ENCODE data around the gene TPSB2.
"Not testable (repeated sequence)": the region's sequence is repeated elsewhere in the genome, so short reads cannot be mapped to it uniquely, and the experiment has no call there.

Gene TPSB2

DNA sequence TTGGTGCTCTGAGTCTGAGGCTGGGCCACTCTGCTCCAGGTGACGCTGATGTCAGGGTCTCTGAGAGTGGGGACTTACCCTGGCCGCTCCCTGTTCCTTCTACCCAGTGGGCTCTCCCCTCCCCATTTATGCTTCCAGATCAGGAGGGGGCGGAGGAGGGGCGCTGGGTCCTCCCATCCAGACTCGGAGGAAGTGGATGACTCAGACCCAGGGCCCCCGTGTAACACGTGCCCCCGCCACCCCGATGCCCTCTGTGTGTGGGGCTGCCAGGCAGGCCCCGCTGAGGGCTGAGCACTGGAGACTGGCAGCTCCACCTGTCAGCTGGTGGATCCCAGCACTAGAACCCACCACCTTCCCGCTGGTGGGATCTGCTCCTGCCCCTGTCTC, at the start of gene TPSB2:
TPSB2 (minus strand) TSS at position 101 of the 387 bp plus-strand sequence. CDS start 233 bp downstream, outside the sequence.
- not testable (repeated sequence) for DNase-seq

DNA sequence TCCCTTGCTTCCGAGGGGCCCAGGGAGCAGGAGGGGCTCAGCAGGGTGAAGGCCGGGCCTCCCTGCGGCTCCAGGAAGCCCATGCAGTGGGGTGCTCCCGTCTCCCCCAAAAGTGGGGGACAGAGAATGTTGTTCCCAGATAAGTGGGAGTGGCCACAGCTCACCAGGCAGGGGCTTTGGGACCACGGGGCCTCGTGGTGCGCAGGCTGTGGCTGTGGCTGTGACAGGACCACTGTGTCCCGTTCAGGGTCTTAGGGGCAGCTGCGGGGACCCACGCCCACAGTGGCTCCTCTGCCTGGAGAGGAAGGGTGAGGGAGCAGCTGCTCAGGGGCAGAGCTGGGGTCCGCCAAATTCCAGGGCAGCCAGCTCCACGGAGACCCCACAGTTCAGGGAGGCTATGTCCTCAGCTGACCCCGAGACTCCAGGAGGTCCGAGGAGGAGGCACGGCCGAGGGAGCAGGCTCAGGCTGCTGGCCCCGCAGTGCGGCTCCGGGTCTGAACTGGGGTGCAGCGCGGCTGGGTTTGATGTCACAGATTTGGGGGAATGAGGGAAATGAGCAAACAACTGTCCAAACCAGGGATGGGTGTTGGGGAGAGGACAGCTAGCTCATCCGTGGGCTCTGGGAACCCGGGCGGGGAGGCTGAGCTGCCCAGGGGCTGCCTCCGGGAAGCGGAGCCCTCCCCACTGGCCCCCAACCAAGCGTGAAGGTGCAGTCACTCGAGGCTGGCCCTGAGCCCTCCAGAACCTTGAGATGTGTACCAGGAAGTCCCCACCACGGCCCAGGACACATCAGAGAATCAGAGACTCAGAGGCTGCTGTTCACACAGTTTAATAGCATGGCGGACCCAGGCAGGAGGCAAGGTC, 49.3 kb upstream of the TPSB2 start:
- DNase-seq, result no peak

DNA sequence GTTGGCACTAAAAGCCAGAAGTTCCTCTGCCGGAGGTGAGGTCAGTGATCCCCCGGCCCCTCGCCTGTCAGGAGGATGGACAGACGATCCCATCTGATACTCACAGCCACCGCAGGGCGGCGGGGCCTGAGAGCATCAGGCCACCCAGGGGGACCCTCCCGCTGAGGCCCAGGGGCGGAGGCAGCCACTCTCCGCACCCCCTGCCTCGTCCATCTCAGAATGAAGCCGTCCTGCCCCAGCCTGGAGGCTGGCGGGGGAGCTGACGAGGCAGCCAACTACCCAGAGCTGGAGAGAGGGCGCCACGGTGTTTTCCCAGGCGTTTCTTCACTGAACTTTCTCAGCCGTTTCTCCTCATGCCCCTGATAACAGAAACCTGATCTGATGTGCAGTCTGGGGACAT, 48.5 kb upstream of the TPSB2 start:
- DNase-seq, result no peak

GRCh38 chr16:1277617-1278282, 47.8 kb upstream of the TPSB2 start:
- DNase-seq, result no peak

GRCh38 chr16:1277151-1277598, 47.2 kb upstream of the TPSB2 start:
- no peak for DNase-seq

- no peak for DNase-seq
These were observed 46.5 kb upstream of the TPSB2 start for GRCh38 chr16:1276580-1276878.

GRCh38 chr16:1275791-1276579, 46.0 kb upstream of the TPSB2 start:
- DNase-seq, result no peak

DNA sequence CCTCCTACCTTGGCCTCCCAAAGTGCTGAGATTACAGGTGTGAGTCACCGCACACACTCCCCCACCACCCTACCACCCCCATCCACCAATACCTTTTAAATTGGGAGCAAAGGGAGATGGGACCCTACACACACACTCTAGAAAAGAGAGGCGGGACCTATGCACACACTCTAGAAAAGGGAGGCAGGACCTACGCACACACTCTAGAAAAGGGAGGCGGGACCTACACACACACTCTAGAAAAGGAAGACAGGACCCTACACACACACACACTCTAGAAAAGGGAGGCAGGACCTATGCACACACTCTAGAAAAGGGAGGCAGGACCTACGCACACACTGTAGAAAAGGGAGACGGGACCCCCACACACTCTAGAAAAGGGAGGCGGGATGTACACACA, 44.8 kb upstream of the TPSB2 start:
- DNase-seq, result no peak

GRCh38 chr16:1273816-1274215, 43.8 kb upstream of the TPSB2 start:
- DNase-seq, result no peak

DNA sequence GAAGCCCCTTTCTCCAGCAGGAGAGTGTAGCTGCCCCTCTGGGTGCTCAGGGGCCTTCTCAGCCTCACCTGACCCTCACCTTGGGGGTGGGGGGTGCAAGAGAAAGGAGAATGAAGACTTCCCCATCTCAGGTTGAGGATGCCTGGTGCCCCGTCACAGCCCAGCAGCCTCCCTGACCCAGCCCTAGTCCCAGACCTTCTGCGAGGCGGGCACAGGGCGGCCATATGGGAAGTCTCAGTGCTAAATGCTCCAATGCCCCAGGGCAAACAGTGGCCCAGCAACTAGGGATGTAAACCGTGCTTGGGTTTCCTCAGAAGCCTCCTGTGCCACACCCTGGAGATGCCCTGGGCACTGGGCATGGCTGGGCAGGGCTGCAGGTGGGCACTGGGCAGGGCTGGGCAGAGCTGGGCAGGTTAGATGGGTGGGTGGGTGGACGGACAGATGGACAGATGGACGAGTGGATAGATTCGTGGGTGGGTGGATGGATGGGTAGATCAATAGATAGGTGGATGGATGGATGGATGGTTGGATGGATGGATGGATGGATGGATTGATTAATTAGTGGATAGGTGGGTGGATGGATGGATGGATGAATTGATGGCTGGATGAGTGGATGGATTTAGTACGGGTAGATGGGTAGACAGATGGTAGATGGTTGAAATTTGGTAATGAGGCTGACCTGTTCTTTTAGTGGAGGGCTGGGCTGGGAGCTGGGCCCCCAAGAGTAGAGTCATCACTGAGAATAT, 42.6 kb upstream of the TPSB2 start:
- no peak for DNase-seq

DNA sequence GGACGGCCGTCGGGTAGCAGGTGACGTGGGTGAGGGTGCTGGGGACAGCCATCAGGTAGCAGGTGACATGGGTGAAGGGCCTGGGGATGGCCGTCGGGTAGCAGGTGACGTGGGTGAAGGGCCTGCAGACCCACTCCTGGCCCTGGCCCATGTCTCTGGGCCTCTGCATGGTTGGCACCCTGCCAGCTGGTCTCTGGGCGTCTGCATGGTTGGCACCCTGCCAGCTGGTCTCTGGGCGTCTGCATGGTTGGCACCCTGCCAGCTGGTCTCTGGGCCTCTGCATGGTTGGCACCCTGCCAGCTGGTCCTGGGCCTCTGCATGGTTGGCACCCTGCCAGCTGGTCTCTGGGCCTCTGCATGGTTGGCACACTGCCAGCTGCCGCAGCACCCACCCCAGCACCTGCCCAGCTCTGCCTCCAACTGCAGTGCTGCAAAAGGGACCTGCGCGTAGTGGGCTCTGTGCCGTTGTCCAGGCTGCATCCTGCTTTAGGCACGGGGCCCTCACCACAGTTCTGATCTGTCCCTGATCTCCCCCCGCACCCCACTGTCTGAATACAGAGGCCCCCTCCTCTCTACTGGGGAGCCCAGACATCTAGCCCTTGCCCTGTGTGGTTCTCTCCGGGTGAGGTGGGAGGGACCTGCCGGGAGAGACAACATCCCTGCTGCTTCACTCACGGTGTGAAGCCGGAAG, 41.9 kb upstream of the TPSB2 start:
- not testable (repeated sequence) for DNase-seq

- DNase-seq, result no peak
These were observed 41.4 kb upstream of the TPSB2 start for GRCh38 chr16:1271380-1271723.

DNA sequence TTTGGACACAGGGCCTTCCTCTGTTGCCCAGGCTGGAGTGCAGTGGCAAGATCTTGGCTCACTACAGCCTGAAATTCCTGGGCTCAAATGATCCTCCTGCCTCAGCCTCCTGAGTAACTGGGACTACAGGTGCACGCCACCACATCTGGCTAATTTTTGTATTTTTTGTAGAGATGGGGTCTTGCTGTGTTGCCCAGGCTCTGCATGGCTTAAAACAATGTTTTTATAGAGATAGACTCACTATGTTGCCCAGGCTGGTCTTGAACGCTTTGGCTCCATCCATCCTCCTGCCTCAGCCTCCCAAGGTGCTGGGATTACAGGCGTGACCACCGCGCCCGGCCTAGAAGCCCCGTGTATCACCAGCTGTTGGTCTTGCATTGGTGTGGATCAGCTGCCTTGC, 39.4 kb upstream of the TPSB2 start:
- not testable (repeated sequence) for DNase-seq

DNA sequence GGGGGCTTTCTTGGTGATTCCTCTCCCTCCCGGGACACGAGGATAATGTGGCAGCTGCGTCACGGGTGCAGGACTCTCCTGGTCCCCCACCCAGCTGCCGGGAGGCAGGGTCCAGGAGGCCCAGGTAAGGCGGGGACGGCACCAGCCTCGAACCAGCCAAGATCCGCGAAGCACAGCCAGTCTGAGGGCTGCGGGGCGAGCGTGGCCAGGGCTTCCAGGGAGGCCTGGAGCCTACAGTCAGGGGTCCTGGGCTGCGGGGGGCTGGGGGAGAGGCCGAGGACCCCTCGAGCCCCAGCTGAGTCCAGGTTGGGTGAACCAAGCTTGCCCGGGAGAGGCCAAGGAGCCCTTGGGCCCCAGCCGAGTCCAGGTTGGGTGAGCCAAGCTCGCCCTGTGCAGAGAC, 35.8 kb upstream of the TPSB2 start:
- no peak for DNase-seq

DNA sequence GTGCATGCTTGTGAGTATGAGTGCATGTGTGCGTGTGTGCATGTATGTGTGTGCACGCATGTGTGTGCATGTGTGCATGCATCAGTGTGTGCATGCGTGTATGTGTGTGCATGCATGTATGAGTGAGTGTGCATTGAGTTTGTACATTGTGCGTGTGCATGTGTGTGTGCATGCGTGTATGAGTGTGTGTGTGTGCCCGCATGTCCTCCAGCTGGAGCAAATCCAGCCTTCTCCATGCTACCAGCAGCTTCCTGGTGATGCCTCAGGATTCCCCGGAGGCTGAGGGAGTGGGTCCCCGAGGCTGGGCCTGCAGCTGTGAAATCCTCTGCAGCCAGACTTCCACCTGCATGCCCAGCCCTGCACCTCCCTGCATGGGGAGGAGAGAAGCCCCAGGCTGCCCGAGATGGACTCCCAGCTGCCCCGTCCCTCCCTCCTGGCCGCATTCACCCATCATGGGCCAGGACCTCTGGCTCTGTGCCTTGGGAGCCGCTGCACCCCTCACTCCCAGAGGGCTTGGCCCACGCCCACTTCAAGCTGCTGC, 35.2 kb upstream of the TPSB2 start:
- no peak for DNase-seq

- DNase-seq, result no peak
These were observed 34.5 kb upstream of the TPSB2 start for GRCh38 chr16:1264345-1265089.

GRCh38 chr16:1263591-1264344, 33.8 kb upstream of the TPSB2 start:
- DNase-seq, result no peak

- DNase-seq, result no peak
These were observed 32.9 kb upstream of the TPSB2 start for GRCh38 chr16:1262846-1263221.

DNA sequence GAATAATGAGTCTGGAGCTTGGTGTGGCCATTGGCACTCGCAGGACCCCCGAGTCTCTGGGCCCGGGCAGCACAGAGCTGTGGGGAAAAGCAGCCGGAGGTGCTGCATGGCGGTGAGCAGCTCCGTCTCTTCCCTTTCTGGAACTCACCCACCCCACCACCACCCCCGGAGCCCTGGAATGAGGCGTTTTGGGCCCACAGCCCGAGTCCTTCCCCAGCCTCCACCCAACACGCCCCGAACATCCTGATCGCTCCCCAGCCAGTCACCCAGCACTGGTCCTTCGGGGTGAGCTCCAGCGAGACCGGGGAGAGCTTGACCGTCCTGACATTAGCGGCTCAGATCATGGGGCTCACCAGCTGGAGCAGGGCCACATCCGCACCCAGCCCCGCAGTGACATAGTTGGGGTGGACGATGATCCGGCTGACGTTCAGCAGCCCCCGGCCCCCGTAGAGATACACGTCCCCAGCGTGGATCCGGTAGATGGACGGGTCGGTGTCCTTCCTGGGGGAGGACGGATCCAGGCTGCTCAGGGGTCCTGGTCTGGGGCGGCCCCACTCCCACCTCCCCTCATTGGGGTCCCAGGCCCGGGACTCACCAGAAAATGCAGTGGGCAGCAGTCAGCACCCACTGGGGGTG, 32.3 kb upstream of the TPSB2 start:
- DNase-seq, result peak; percentile 9
